A673 (cell line): ENCODE results near the gene AGO3. TPM values are rescaled to one million over a fixed set of nuclear protein-coding genes. Genes with fewer than 3 reads are reported as not detected.

Source experiments
- BruUV-seq: library from RNA; stranded (reverse); fragments of 400-500 nt; replicated peaks from 2 replicates; lab custom pipeline; 2021; lab: Mats Ljungman, UMichigan
- CTCF ChIA-PET: fragments of 300-600 bp; sonication (Branson Sonifier 250); formaldehyde crosslinking; loops from one replicate; lab custom pipeline; 2022; ENCODE audit warnings: antibody characterized with exemption; lab: Charles Lee
- POLR2A ChIA-PET: fragments of 300-600 bp; sonication (Branson Sonifier 250); formaldehyde crosslinking; loops from one replicate; lab custom pipeline; 2022; ENCODE audit warnings: antibody characterized with exemption; ENCODE audit not compliant: low non-redundant PET; lab: Charles Lee
- DNase-seq: peaks from one replicate; pipeline ENCODE4 v3.0.0-alpha.2; 2015; ENCODE audit warnings: low spot score
- H3K27ac ChIP-seq: fragments of 200-600 bp; sonication (generic); 2 replicates; pipeline ENCODE4 v1.5.1; 2016; ENCODE audit warnings: mixed run types, low read depth, mild to moderate bottlenecking, mixed read lengths, antibody characterized with exemption, low read length; ENCODE audit not compliant: poor library complexity, severe bottlenecking
- H3K27me3 ChIP-seq: fragments of 200-600 bp; sonication (generic); replicated peaks from 2 replicates; pipeline ENCODE4 v1.6.1; 2017; ENCODE audit warnings: mixed run types, low read depth, mild to moderate bottlenecking, mixed read lengths, antibody characterized with exemption, low read length; ENCODE audit not compliant: insufficient read depth, poor library complexity
- H3K36me3 ChIP-seq: fragments of 200-600 bp; sonication (generic); 2 replicates; pipeline ENCODE4 v1.6.1; 2016; ENCODE audit warnings: mixed run types, mild to moderate bottlenecking, mixed read lengths, antibody characterized with exemption, low read length; ENCODE audit not compliant: insufficient read depth, poor library complexity, severe bottlenecking
- H3K4me1 ChIP-seq: fragments of 200-600 bp; sonication (generic); 2 replicates; pipeline ENCODE4 v1.6.1; 2017; ENCODE audit warnings: mixed run types, mild to moderate bottlenecking, mixed read lengths, antibody characterized with exemption, low read length; ENCODE audit not compliant: insufficient read depth, poor library complexity, severe bottlenecking
- H3K4me3 ChIP-seq: fragments of 200-600 bp; sonication (generic); 2 replicates; pipeline ENCODE4 v1.5.1; 2016; ENCODE audit warnings: low read depth, mixed run types, mild to moderate bottlenecking, mixed read lengths, low read length; ENCODE audit not compliant: poor library complexity, severe bottlenecking
- H3K9me3 ChIP-seq: fragments of 200-600 bp; sonication (generic); 2 replicates; pipeline ENCODE4 v1.6.1; 2016; ENCODE audit warnings: mixed run types, low read depth, mild to moderate bottlenecking, mixed read lengths, antibody characterized with exemption, low read length; ENCODE audit not compliant: poor library complexity, severe bottlenecking
- EZH2 ChIP-seq: fragments of 200-600 bp; sonication (generic); IDR thresholded peaks from 2 replicates; pipeline ENCODE4 v1.6.1; 2017; ENCODE audit warnings: borderline replicate concordance, low read depth, mild to moderate bottlenecking, mixed read lengths, antibody characterized with exemption, low read length; ENCODE audit not compliant: poor library complexity, severe bottlenecking
- intact Hi-C: fragments of 100-400 bp; cut with micrococcal nuclease; formaldehyde crosslinking; loops from one replicate; pipeline ENCODE4 v1.10.0; 2022; ENCODE audit not compliant: unreplicated experiment
- total RNA-seq: library from RNA; stranded (reverse); gene quantifications from 2 replicates; pipeline ENCODE4 v1.2.3, GENCODE V29; 2021
- TF ChIP-seq, protein P1 (sequence below): fragments of 300-800, 200-600 bp; sonication (generic); conservative IDR thresholded peaks from 2 replicates; pipeline ENCODE4 v1.5.1; 2017; ENCODE audit warnings: low read depth, mild to moderate bottlenecking, antibody characterized with exemption, low read length, moderate library complexity, mixed read lengths

AGO3 gene
- total RNA-seq, 1 experiment from 2014 or later: 44.2 TPM

DNA sequence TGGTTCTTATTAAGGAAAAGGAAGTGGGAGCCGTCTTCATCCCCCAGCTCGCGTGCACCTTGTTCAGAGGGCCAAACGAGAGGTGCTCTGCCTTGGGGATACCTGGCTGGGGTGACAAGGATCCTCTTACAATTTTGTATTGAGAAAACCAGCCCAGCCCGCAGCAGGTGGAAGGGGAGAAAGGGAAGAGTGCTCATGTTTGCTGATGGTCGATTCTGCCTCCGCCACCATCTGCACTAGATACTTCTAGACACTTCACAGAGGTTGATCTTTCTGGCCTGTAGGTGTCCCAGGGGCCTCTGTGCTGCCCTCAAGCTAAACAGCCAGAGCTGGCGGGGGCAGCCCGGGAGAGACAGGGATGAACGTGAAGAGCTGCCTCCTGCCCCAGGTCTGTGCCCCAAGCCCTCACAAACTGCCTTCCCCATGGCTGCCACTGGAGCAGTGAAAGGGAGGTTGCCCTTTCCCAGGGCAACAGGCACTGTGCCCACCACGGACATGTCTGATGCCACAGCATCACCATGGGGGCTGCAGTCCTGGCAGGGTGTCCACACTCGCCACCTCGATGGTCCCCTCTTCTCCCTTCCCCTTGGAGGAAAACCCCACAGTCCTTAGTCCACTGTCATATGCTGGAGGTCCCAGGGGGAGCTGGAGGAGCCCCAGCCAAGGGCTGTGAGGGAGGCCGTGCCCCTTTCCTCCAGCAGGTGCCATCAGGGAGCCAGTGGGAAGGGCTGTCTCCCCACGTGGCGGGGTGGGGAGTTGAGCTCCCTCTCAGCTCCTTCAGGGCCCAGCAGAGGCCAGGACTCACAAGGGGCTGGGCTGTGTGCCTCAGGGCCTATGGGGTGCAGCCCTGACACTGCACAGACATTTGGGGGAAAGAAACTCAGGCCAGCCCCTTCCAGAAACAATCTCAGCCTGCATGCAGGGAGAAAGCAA, 165.9 kb downstream of the AGO3 start:
- Histone ChIP-seq H3K4me3 (no peak overlapping the region), H3K9me3 (no peaks in the 10 kb centered on the region), H3K27ac (peak overlapping the region; percentile 32), H3K4me1 (peaks cover 7% of the 10 kb centered on the region), H3K36me3 (peaks cover 45% of the 10 kb centered on the region), H3K27me3 (no peaks in the 10 kb centered on the region)
- BruUV-seq: no TSS peak
- intact Hi-C loops: loop anchor here (5.0 kb wide), 2 partner anchors 36 to 91 kb away; no protein-coding TSS in a partner anchor
- ChIA-PET POLR2A (no interaction called here), CTCF (interaction anchor here (0.5 to 1.0 kb wide), 6 partner anchors 10 to 1228 kb away, joined by 3 to 5 read pairs (median 3); no protein-coding TSS in a partner anchor)
- peak; percentile 69 for DNase-seq
- TF ChIP-seq, protein P1, sequence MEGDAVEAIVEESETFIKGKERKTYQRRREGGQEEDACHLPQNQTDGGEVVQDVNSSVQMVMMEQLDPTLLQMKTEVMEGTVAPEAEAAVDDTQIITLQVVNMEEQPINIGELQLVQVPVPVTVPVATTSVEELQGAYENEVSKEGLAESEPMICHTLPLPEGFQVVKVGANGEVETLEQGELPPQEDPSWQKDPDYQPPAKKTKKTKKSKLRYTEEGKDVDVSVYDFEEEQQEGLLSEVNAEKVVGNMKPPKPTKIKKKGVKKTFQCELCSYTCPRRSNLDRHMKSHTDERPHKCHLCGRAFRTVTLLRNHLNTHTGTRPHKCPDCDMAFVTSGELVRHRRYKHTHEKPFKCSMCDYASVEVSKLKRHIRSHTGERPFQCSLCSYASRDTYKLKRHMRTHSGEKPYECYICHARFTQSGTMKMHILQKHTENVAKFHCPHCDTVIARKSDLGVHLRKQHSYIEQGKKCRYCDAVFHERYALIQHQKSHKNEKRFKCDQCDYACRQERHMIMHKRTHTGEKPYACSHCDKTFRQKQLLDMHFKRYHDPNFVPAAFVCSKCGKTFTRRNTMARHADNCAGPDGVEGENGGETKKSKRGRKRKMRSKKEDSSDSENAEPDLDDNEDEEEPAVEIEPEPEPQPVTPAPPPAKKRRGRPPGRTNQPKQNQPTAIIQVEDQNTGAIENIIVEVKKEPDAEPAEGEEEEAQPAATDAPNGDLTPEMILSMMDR: peak; percentile 25; the same call in 1 of the 2 replicates
- TF ChIP-seq EZH2: no peak

DNA sequence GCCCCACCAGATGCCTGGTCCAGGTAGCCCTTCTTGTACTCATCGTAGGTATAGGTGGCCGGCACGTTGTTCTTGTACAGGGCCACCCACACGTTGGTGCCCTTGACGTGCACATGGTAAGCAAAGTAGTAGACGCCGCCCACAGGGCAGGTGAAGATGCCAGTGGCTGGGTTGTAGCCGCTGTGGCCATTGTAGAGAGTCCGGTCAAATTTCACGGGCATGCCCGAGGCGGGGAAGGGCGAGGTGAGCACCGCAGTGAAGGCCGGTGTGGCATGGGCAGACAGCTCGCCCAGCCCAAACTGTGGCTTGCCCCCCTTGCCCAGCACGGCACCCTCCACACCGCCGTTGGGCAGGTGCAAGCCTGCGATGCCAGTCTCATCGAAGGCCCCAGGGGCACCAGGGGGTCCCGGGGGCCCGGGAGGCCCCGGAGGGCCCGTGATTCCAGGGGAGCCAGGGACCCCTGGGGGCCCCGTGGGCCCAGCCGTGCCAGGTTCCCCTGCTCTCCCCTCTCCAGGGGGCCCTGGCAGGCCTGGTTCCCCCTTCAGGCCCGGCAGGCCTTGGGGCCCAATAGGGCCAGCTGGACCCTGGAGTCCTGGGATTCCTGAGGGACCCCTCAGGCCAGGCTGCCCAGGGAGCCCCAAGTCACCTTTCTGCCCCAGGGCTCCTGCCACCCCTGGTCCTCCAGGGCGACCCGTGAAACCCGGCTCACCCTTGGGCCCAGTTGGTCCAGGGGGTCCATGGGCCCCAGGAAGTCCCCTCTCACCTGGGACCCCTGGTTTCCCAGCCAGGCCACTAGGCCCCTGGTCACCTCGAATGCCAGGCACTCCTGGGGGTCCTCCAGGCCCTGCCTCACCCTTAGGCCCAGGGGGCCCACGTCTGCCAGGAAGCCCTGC, 167.0 kb downstream of the AGO3 start:
- Histone ChIP-seq H3K9me3 (no peaks in the 10 kb centered on the region), H3K27ac (no peak overlapping the region), H3K4me3 (no peak overlapping the region), H3K27me3 (no peaks in the 10 kb centered on the region), H3K36me3 (peaks cover 33% of the 10 kb centered on the region), H3K4me1 (peaks cover 7% of the 10 kb centered on the region)
- TF ChIP-seq EZH2: no peak
- TF ChIP-seq, protein P1: no peak
- CTCF ChIA-PET: interaction anchor here (0.5 to 1.0 kb wide), 3 partner anchors 13 to 188 kb away, joined by 3 to 5 read pairs (median 3); no protein-coding TSS in a partner anchor
- no TSS peak for BruUV-seq
- intact Hi-C loops: loop anchor here (2.0 to 5.0 kb wide), 4 partner anchors 34 to 271 kb away; no protein-coding TSS in a partner anchor
- no peak for DNase-seq
- POLR2A ChIA-PET: interaction anchor here (0.6 kb wide), 1 partner anchor 95 kb away, joined by 3 read pairs; no protein-coding TSS in a partner anchor
